ENCODE results near the gene BYSL.

GRCh38 chr6:41938590-41939175 lies 17.4 kb downstream of the BYSL start:
- TF ChIP-seq, protein P1, sequence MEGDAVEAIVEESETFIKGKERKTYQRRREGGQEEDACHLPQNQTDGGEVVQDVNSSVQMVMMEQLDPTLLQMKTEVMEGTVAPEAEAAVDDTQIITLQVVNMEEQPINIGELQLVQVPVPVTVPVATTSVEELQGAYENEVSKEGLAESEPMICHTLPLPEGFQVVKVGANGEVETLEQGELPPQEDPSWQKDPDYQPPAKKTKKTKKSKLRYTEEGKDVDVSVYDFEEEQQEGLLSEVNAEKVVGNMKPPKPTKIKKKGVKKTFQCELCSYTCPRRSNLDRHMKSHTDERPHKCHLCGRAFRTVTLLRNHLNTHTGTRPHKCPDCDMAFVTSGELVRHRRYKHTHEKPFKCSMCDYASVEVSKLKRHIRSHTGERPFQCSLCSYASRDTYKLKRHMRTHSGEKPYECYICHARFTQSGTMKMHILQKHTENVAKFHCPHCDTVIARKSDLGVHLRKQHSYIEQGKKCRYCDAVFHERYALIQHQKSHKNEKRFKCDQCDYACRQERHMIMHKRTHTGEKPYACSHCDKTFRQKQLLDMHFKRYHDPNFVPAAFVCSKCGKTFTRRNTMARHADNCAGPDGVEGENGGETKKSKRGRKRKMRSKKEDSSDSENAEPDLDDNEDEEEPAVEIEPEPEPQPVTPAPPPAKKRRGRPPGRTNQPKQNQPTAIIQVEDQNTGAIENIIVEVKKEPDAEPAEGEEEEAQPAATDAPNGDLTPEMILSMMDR (IDR thresholded peaks at IDR 0.05): no peak
- TF ChIP-seq POLR2A (IDR thresholded peaks at IDR 0.05): no peak

Measured in testis (tissue), 2 donors.